Measurements from ENCODE around the gene UTP4. TPM values are rescaled to one million over a fixed set of nuclear protein-coding genes. Genes with fewer than 3 reads are reported as not detected.

Gene UTP4
- total RNA-seq, 2 experiments from 2014 or later: 21.1 to 67.3 TPM

- H3K79me2 ChIP-seq (ENCODE audit: insufficient read depth, low read depth, low read length): peaks cover 54% of the 10 kb centered on the region
- 0 out of 2 replicates have a peak, but pooled peaks cover 4% of the 10 kb centered on the region for H4K20me1 ChIP-seq (ENCODE audit: insufficient read depth, low read length)
- peaks cover 28% of the 10 kb centered on the region for H3K4me1 ChIP-seq (ENCODE audit: insufficient read depth, low read length, poor library complexity, severe bottlenecking)
- H3K27ac ChIP-seq (ENCODE audit: low read depth, low read length, poor library complexity, severe bottlenecking): peak overlapping the region; percentile 68
- BruUV-seq (replicated peaks): no TSS peak
- H3K4me3 ChIP-seq (ENCODE audit: low read depth, low read length, poor library complexity, severe bottlenecking): peak overlapping the region; percentile 79
- no peaks in the 10 kb centered on the region for H3K36me3 ChIP-seq (ENCODE audit: insufficient read depth, low read length)
- H3K9me3 ChIP-seq (ENCODE audit: low read length): no peaks in the 10 kb centered on the region
- TF ChIP-seq EZH2phosphoT487 (IDR thresholded peaks at IDR 0.05; ENCODE audit: borderline replicate concordance, low read depth, low read length): no peak
- TF ChIP-seq, protein P1, sequence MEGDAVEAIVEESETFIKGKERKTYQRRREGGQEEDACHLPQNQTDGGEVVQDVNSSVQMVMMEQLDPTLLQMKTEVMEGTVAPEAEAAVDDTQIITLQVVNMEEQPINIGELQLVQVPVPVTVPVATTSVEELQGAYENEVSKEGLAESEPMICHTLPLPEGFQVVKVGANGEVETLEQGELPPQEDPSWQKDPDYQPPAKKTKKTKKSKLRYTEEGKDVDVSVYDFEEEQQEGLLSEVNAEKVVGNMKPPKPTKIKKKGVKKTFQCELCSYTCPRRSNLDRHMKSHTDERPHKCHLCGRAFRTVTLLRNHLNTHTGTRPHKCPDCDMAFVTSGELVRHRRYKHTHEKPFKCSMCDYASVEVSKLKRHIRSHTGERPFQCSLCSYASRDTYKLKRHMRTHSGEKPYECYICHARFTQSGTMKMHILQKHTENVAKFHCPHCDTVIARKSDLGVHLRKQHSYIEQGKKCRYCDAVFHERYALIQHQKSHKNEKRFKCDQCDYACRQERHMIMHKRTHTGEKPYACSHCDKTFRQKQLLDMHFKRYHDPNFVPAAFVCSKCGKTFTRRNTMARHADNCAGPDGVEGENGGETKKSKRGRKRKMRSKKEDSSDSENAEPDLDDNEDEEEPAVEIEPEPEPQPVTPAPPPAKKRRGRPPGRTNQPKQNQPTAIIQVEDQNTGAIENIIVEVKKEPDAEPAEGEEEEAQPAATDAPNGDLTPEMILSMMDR (conservative IDR thresholded peaks at IDR 0.05; ENCODE audit: low read length): no peak
- DNase-seq (ENCODE audit: low spot score): no peak
- intact Hi-C loops (cut with micrococcal nuclease; ENCODE audit: unreplicated experiment): no loop called here
- peak overlapping the region; percentile 44; the same call in 1 of the 2 replicates for H2AFZ ChIP-seq (ENCODE audit: low read length)
- peak overlapping the region; percentile 76 for H3K4me2 ChIP-seq (ENCODE audit: low read length)
- ChIA-PET POLR2A (interaction anchor here (0.6 to 1.5 kb wide), 5 partner anchors 10 to 122 kb away, joined by 3 to 6 read pairs (median 5); no protein-coding TSS in a partner anchor), CTCF (ENCODE audit: unreplicated experiment) (no interaction called here)
- no peaks in the 10 kb centered on the region for H3K9me2 ChIP-seq (ENCODE audit: insufficient read depth, low read length)
Measured at GRCh38 chr16:69188716-69189115, 56.3 kb downstream of the UTP4 start.

- no peak for DNase-seq (ENCODE audit: low spot score)
- BruUV-seq (replicated peaks): no TSS peak
- Histone ChIP-seq H3K9me3 (ENCODE audit: low read length) (no peaks in the 10 kb centered on the region), H3K27ac (ENCODE audit: low read depth, low read length, poor library complexity, severe bottlenecking) (peak overlapping the region; percentile 27), H3K4me2 (ENCODE audit: low read length) (peak overlapping the region; percentile 76), H3K4me1 (ENCODE audit: insufficient read depth, low read length, poor library complexity, severe bottlenecking) (peaks cover 28% of the 10 kb centered on the region), H2AFZ (ENCODE audit: low read length) (peak overlapping the region; percentile 15; the same call in 1 of the 2 replicates), H3K9me2 (ENCODE audit: insufficient read depth, low read length) (no peaks in the 10 kb centered on the region), H3K79me2 (ENCODE audit: insufficient read depth, low read depth, low read length) (peaks cover 68% of the 10 kb centered on the region), H3K4me3 (ENCODE audit: low read depth, low read length, poor library complexity, severe bottlenecking) (peak overlapping the region; percentile 79), H4K20me1 (ENCODE audit: insufficient read depth, low read length) (0 out of 2 replicates have a peak, but pooled peaks cover 14% of the 10 kb centered on the region), H3K36me3 (ENCODE audit: insufficient read depth, low read length) (no peaks in the 10 kb centered on the region)
- intact Hi-C loops (cut with micrococcal nuclease; ENCODE audit: unreplicated experiment): no loop called here
- POLR2A ChIA-PET: no interaction called here
- CTCF ChIA-PET (ENCODE audit: unreplicated experiment): interaction anchor here (0.6 kb wide), 1 partner anchor 57 kb away, joined by 3 read pairs; no protein-coding TSS in a partner anchor
- TF ChIP-seq EZH2phosphoT487 (IDR thresholded peaks at IDR 0.05; ENCODE audit: borderline replicate concordance, low read depth, low read length): no peak
- TF ChIP-seq, protein P1 (conservative IDR thresholded peaks at IDR 0.05; ENCODE audit: low read length): no peak
Measured at GRCh38 chr16:69190046-69190588, 57.7 kb downstream of the UTP4 start.

DNA sequence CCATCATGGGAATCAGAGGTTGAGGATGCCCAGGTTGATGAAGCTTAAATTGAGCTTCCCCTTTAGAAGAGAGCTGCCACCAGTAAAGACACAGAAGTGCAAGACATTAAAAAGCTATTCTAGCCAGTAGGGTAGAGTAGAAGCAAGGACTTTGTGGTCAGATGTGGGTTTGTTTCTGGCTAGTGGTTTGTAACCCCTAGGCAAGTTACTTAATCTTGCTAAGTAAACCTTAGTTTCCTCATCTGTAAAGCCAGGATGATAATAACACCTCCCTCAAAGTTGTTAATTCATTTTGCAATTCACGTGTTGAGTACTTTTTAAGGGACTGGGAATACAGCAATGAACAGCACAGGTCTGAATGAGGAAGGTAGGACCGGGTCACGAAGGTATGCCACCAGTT, 58.1 kb downstream of the UTP4 start:
- H4K20me1 ChIP-seq (ENCODE audit: insufficient read depth, low read length): 0 out of 2 replicates have a peak, but pooled peaks cover 14% of the 10 kb centered on the region
- DNase-seq (ENCODE audit: low spot score): peak; percentile 31
- no peaks in the 10 kb centered on the region for H3K9me2 ChIP-seq (ENCODE audit: insufficient read depth, low read length)
- BruUV-seq (replicated peaks): TSS peak; percentile 36
- H3K27ac ChIP-seq (ENCODE audit: low read depth, low read length, poor library complexity, severe bottlenecking): peak overlapping the region; percentile 27
- intact Hi-C loops (cut with micrococcal nuclease; ENCODE audit: unreplicated experiment): no loop called here
- ChIA-PET POLR2A (interaction anchor here (0.6 kb wide), 2 partner anchors 29 to 93 kb away, joined by 3 read pairs; no protein-coding TSS in a partner anchor), CTCF (ENCODE audit: unreplicated experiment) (interaction anchor here (0.6 kb wide), 1 partner anchor 58 kb away, joined by 3 read pairs; no protein-coding TSS in a partner anchor)
- peak overlapping the region; percentile 76 for H3K4me2 ChIP-seq (ENCODE audit: low read length)
- H3K79me2 ChIP-seq (ENCODE audit: insufficient read depth, low read depth, low read length): peaks cover 69% of the 10 kb centered on the region
- no peak overlapping the region for H2AFZ ChIP-seq (ENCODE audit: low read length)
- TF ChIP-seq EZH2phosphoT487 (IDR thresholded peaks at IDR 0.05; ENCODE audit: borderline replicate concordance, low read depth, low read length): no peak
- TF ChIP-seq, protein P1 (conservative IDR thresholded peaks at IDR 0.05; ENCODE audit: low read length): no peak
- H3K4me1 ChIP-seq (ENCODE audit: insufficient read depth, low read length, poor library complexity, severe bottlenecking): peaks cover 28% of the 10 kb centered on the region
- no peaks in the 10 kb centered on the region for H3K36me3 ChIP-seq (ENCODE audit: insufficient read depth, low read length)
- peak overlapping the region; percentile 79 for H3K4me3 ChIP-seq (ENCODE audit: low read depth, low read length, poor library complexity, severe bottlenecking)
- H3K9me3 ChIP-seq (ENCODE audit: low read length): no peaks in the 10 kb centered on the region

Measured in OCI-LY7 (cell line).